ENCODE data around the gene TBL1X.

TBL1X gene

GRCh38 chrX:9578083-9578779 lies 113.4 kb downstream of the TBL1X start:
- DNase-seq (ENCODE audit: extremely low read depth in 1 of 2, low read depth in 1 of 2) = no peak

- DNase-seq (ENCODE audit: extremely low read depth in 1 of 2, low read depth in 1 of 2) = no peak
These were observed 117.0 kb downstream of the TBL1X start for GRCh38 chrX:9581771-9582385.

GRCh38 chrX:9582956-9583355 lies 118.1 kb downstream of the TBL1X start:
- no peak for DNase-seq (ENCODE audit: extremely low read depth in 1 of 2, low read depth in 1 of 2)

- no peak for DNase-seq (ENCODE audit: extremely low read depth in 1 of 2, low read depth in 1 of 2)
These were observed 122.1 kb downstream of the TBL1X start for GRCh38 chrX:9586992-9587392.

- DNase-seq (ENCODE audit: extremely low read depth in 1 of 2, low read depth in 1 of 2) = no peak
These were observed 122.8 kb downstream of the TBL1X start for GRCh38 chrX:9587642-9588041.

- no peak for DNase-seq (ENCODE audit: extremely low read depth in 1 of 2, low read depth in 1 of 2)
These were observed 126.6 kb downstream of the TBL1X start for GRCh38 chrX:9591496-9591895.

GRCh38 chrX:9593756-9594155 lies 128.9 kb downstream of the TBL1X start:
- no peak for DNase-seq (ENCODE audit: extremely low read depth in 1 of 2, low read depth in 1 of 2)

- DNase-seq (ENCODE audit: extremely low read depth in 1 of 2, low read depth in 1 of 2) = no peak
These were observed 130.3 kb downstream of the TBL1X start for GRCh38 chrX:9595174-9595573.

- no peak for DNase-seq (ENCODE audit: extremely low read depth in 1 of 2, low read depth in 1 of 2)
These were observed 132.0 kb downstream of the TBL1X start for GRCh38 chrX:9596837-9597236.

- no peak for DNase-seq (ENCODE audit: extremely low read depth in 1 of 2, low read depth in 1 of 2)
These were observed 132.6 kb downstream of the TBL1X start for GRCh38 chrX:9597361-9598035.

GRCh38 chrX:9598344-9598743 lies 133.5 kb downstream of the TBL1X start:
- no peak for DNase-seq (ENCODE audit: extremely low read depth in 1 of 2, low read depth in 1 of 2)

- DNase-seq (ENCODE audit: extremely low read depth in 1 of 2, low read depth in 1 of 2) = no peak
These were observed 139.5 kb downstream of the TBL1X start for GRCh38 chrX:9604111-9604907.

GRCh38 chrX:9604908-9605306 lies 140.0 kb downstream of the TBL1X start:
- DNase-seq (ENCODE audit: extremely low read depth in 1 of 2, low read depth in 1 of 2) = no peak

- DNase-seq (ENCODE audit: extremely low read depth in 1 of 2, low read depth in 1 of 2) = no peak
These were observed 140.6 kb downstream of the TBL1X start for GRCh38 chrX:9605484-9605883.

GRCh38 chrX:9606971-9607370 lies 142.1 kb downstream of the TBL1X start:
- no peak for DNase-seq (ENCODE audit: extremely low read depth in 1 of 2, low read depth in 1 of 2)

GRCh38 chrX:9609499-9609898 lies 144.6 kb downstream of the TBL1X start:
- no peak for DNase-seq (ENCODE audit: extremely low read depth in 1 of 2, low read depth in 1 of 2)

GRCh38 chrX:9609987-9610386 lies 145.1 kb downstream of the TBL1X start:
- DNase-seq (ENCODE audit: extremely low read depth in 1 of 2, low read depth in 1 of 2) = no peak

- no peak for DNase-seq (ENCODE audit: extremely low read depth in 1 of 2, low read depth in 1 of 2)
These were observed 146.0 kb downstream of the TBL1X start for GRCh38 chrX:9610771-9611392.

GRCh38 chrX:9611436-9612145 lies 146.7 kb downstream of the TBL1X start:
- DNase-seq (ENCODE audit: extremely low read depth in 1 of 2, low read depth in 1 of 2) = no peak

GRCh38 chrX:9612146-9612505 lies 147.3 kb downstream of the TBL1X start:
- no peak for DNase-seq (ENCODE audit: extremely low read depth in 1 of 2, low read depth in 1 of 2)

Measured in stimulated activated CD8-positive, alpha-beta memory T cell treated with anti-CD3 and anti-CD28 coated beads, Interleukin-7, amount 100 ng/mL, for 48 hours (primary cell).